Measurements from ENCODE around the gene DMD.
A peak's percentile ranks its signal among the peaks of the same experiment; 100 is the strongest.

The DMD gene

DNA sequence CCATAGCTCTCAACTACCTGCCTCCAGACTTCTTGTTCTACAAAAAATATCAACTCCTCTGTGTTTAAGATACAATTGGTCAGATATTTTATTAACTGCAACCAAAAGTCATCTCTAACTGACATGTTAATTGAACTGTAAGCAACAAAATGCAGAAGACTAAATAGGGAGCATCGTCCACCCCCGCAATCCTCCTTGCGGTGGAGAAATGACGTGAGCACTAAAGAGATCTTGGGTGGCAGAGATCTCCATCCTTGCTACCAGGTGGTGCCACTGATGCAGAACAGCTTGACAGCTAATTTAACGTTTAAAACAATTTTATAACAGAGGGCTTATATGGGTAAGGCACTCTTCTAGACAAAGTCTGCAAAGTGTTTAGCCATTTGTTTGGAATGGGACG lies 1975.1 kb downstream of the DMD start:
- Histone ChIP-seq H3K27ac (ENCODE audit: low read depth, low read length) (no peak overlapping the region), H2AK5ac (ENCODE audit: low read length) (no peak overlapping the region), H3K4me3 (ENCODE audit: low read depth, low read length) (no peak overlapping the region), H3K4me2 (ENCODE audit: low read length) (no peak overlapping the region), H2BK12ac (ENCODE audit: low read length) (no peak overlapping the region), H3K79me1 (ENCODE audit: low read length) (no peaks in the 10 kb centered on the region), H3K14ac (ENCODE audit: low read length) (no peak overlapping the region), H2BK120ac (ENCODE audit: insufficient read depth, low read length, poor library complexity) (no peak overlapping the region), H3K4me1 (ENCODE audit: control insufficient read depth in 1 of 2, insufficient read depth in 2 of 2, low read length in 2 of 2) (no peaks in the 10 kb centered on the region), H3K23ac (ENCODE audit: low read length) (no peak overlapping the region), H3K9me3 (ENCODE audit: insufficient read depth, low read depth, low read length) (no peaks in the 10 kb centered on the region), H3K18ac (ENCODE audit: low read length) (no peak overlapping the region), H4K8ac (ENCODE audit: low read depth, low read length) (no peak overlapping the region), H4K12ac (ENCODE audit: low read depth, low read length) (no peak overlapping the region), H3K27me3 (ENCODE audit: insufficient read depth, low read length) (no peaks in the 10 kb centered on the region), H3K36me3 (ENCODE audit: control insufficient read depth in 1 of 2, insufficient read depth in 2 of 2, low read length in 2 of 2) (no peaks in the 10 kb centered on the region), H2BK5ac (ENCODE audit: low read depth, low read length, poor library complexity) (no peak overlapping the region), H4K91ac (ENCODE audit: low read depth, low read length) (no peak overlapping the region), H3K79me2 (ENCODE audit: control insufficient read depth, insufficient read depth, low read length, poor library complexity) (no peaks in the 10 kb centered on the region), H3K9ac (ENCODE audit: low read length) (no peak overlapping the region), H3K4ac (ENCODE audit: low read depth, low read length) (no peak overlapping the region), H2AFZ (ENCODE audit: insufficient read depth, low read length, poor library complexity) (no peak overlapping the region)
- WGBS (ENCODE audit: extremely low coverage, insufficient coverage, insufficient read length), result no CpG with 5 or more reads among the region's 6 CpGs
- DNase-seq, result no peak

DNA sequence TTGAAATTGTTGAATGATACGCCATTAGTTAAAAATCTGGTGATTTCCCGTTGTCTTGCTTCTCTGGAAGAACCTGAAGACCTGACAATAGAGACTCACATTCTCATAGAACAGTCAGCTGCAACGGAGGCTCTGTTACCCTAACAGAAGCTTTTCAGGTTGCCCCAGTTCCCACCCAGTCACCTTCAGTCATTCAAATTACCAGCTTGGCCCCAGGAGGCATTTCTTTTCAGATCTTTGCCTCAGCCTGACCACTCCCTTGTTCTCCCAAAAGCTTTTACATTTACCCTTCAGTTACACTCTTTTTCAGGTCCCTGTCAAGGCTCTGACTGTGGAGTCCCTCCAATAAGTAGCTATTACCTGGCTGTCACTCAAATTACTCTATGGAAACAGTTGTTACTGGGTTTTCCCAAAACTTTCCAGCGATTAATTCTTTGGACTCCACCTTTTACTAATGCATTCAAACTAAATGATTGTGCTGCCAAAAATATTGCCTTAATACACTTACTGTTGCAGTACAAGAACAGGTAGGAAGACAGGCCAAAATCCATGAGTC lies 1977.3 kb downstream of the DMD start:
- no peaks in the 10 kb centered on the region for H3K9me3 ChIP-seq (ENCODE audit: insufficient read depth, low read depth, low read length)
- no peak overlapping the region for H4K12ac ChIP-seq (ENCODE audit: low read depth, low read length)
- H3K79me1 ChIP-seq (ENCODE audit: low read length), result no peaks in the 10 kb centered on the region
- H2AFZ ChIP-seq (ENCODE audit: insufficient read depth, low read length, poor library complexity), result no peak overlapping the region
- H3K14ac ChIP-seq (ENCODE audit: low read length), result no peak overlapping the region
- H4K8ac ChIP-seq (ENCODE audit: low read depth, low read length), result no peak overlapping the region
- H4K91ac ChIP-seq (ENCODE audit: low read depth, low read length), result no peak overlapping the region
- no CpG with 5 or more reads among the region's 4 CpGs for WGBS (ENCODE audit: extremely low coverage, insufficient coverage, insufficient read length)
- H2BK12ac ChIP-seq (ENCODE audit: low read length), result no peak overlapping the region
- H3K36me3 ChIP-seq (ENCODE audit: control insufficient read depth in 1 of 2, insufficient read depth in 2 of 2, low read length in 2 of 2), result no peaks in the 10 kb centered on the region
- H3K4me1 ChIP-seq (ENCODE audit: control insufficient read depth in 1 of 2, insufficient read depth in 2 of 2, low read length in 2 of 2), result no peaks in the 10 kb centered on the region
- H2BK5ac ChIP-seq (ENCODE audit: low read depth, low read length, poor library complexity), result no peak overlapping the region
- no peak overlapping the region for H3K4me3 ChIP-seq (ENCODE audit: low read depth, low read length)
- no peak overlapping the region for H3K27ac ChIP-seq (ENCODE audit: low read depth, low read length)
- no peak overlapping the region for H3K9ac ChIP-seq (ENCODE audit: low read length)
- no peaks in the 10 kb centered on the region for H3K79me2 ChIP-seq (ENCODE audit: control insufficient read depth, insufficient read depth, low read length, poor library complexity)
- H2BK120ac ChIP-seq (ENCODE audit: insufficient read depth, low read length, poor library complexity), result no peak overlapping the region
- H3K27me3 ChIP-seq (ENCODE audit: insufficient read depth, low read length), result no peaks in the 10 kb centered on the region
- no peak overlapping the region for H3K4me2 ChIP-seq (ENCODE audit: low read length)
- H3K4ac ChIP-seq (ENCODE audit: low read depth, low read length), result no peak overlapping the region
- no peak overlapping the region for H3K23ac ChIP-seq (ENCODE audit: low read length)
- H2AK5ac ChIP-seq (ENCODE audit: low read length), result no peak overlapping the region
- DNase-seq, result no peak
- H3K18ac ChIP-seq (ENCODE audit: low read length), result no peak overlapping the region

DNA sequence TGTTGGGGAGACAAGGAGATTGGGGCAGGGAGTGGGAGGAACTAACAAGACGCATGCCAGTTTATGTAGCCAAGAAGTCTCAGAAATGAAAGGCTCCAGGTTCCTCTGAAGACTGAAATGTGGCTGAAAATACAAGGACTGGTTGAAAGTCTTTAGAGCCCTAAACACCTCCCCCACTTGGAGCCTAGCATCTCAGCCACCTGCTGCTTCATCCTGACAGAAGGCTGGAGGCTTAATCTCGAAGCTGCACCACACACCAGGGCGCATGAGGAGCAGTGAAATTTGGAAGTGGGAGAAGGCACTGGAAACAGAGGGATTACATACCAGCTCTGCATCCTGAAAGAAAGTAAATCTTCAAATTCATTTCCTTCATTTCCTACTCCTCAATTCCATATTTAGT lies 1978.8 kb downstream of the DMD start:
- no peak overlapping the region for H4K91ac ChIP-seq (ENCODE audit: low read depth, low read length)

DNA sequence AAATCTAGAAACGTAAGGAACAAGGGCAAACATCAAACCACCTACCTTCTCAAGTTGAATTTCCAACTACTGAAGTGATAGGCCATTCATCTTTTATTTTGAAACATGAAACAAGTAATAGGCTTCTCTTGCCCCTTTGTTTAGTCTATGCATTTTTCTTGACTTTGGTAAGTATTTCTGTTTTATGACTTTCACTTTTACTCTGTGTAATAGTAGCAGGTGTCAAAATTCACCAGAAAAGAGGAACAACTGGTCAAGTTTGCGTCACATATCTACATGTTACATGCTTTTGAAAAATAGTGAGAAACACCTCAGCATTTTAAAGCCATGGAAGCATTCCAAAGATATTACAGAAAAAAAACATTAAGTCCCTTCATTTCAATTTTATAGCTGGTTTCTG lies 1982.4 kb downstream of the DMD start:
- H2BK5ac ChIP-seq (ENCODE audit: low read depth, low read length, poor library complexity), result no peak overlapping the region

More for the DNA sequence above, 1978.8 kb downstream of the DMD start:
- Histone ChIP-seq H3K23ac (ENCODE audit: low read length) (no peak overlapping the region), H2BK12ac (ENCODE audit: low read length) (no peak overlapping the region), H4K8ac (ENCODE audit: low read depth, low read length) (no peak overlapping the region), H3K27me3 (ENCODE audit: insufficient read depth, low read length) (no peaks in the 10 kb centered on the region), H3K79me2 (ENCODE audit: control insufficient read depth, insufficient read depth, low read length, poor library complexity) (no peaks in the 10 kb centered on the region), H2AFZ (ENCODE audit: insufficient read depth, low read length, poor library complexity) (no peak overlapping the region), H3K14ac (ENCODE audit: low read length) (no peak overlapping the region), H4K12ac (ENCODE audit: low read depth, low read length) (no peak overlapping the region), H3K27ac (ENCODE audit: low read depth, low read length) (no peak overlapping the region), H2AK5ac (ENCODE audit: low read length) (no peak overlapping the region), H3K9ac (ENCODE audit: low read length) (no peak overlapping the region), H3K9me3 (ENCODE audit: insufficient read depth, low read depth, low read length) (no peaks in the 10 kb centered on the region), H3K36me3 (ENCODE audit: control insufficient read depth in 1 of 2, insufficient read depth in 2 of 2, low read length in 2 of 2) (no peaks in the 10 kb centered on the region), H3K4me3 (ENCODE audit: low read depth, low read length) (no peak overlapping the region), H2BK120ac (ENCODE audit: insufficient read depth, low read length, poor library complexity) (no peak overlapping the region), H3K4ac (ENCODE audit: low read depth, low read length) (no peak overlapping the region), H3K18ac (ENCODE audit: low read length) (no peak overlapping the region), H3K79me1 (ENCODE audit: low read length) (no peaks in the 10 kb centered on the region), H3K4me2 (ENCODE audit: low read length) (no peak overlapping the region), H2BK5ac (ENCODE audit: low read depth, low read length, poor library complexity) (no peak overlapping the region), H3K4me1 (ENCODE audit: control insufficient read depth in 1 of 2, insufficient read depth in 2 of 2, low read length in 2 of 2) (no peaks in the 10 kb centered on the region)
- WGBS (ENCODE audit: extremely low coverage, insufficient coverage, insufficient read length), result no CpG with 5 or more reads among the region's 3 CpGs
- no peak for DNase-seq

More for the DNA sequence above, 1982.4 kb downstream of the DMD start:
- peak in 1 of 2 donors; percentile 14 for DNase-seq
- H2BK12ac ChIP-seq (ENCODE audit: low read length), result no peak overlapping the region
- H3K9me3 ChIP-seq (ENCODE audit: insufficient read depth, low read depth, low read length), result no peaks in the 10 kb centered on the region
- no CpG with 5 or more reads among the region's 2 CpGs for WGBS (ENCODE audit: extremely low coverage, insufficient coverage, insufficient read length)
- H4K8ac ChIP-seq (ENCODE audit: low read depth, low read length), result no peak overlapping the region
- no peaks in the 10 kb centered on the region for H3K79me1 ChIP-seq (ENCODE audit: low read length)
- H3K18ac ChIP-seq (ENCODE audit: low read length), result no peak overlapping the region
- H3K9ac ChIP-seq (ENCODE audit: low read length), result no peak overlapping the region
- no peak overlapping the region for H3K4ac ChIP-seq (ENCODE audit: low read depth, low read length)
- H2AFZ ChIP-seq (ENCODE audit: insufficient read depth, low read length, poor library complexity), result no peak overlapping the region
- H3K4me3 ChIP-seq (ENCODE audit: low read depth, low read length), result no peak overlapping the region
- no peaks in the 10 kb centered on the region for H3K4me1 ChIP-seq (ENCODE audit: control insufficient read depth in 1 of 2, insufficient read depth in 2 of 2, low read length in 2 of 2)
- no peak overlapping the region for H4K91ac ChIP-seq (ENCODE audit: low read depth, low read length)
- no peak overlapping the region for H3K14ac ChIP-seq (ENCODE audit: low read length)
- H3K23ac ChIP-seq (ENCODE audit: low read length), result no peak overlapping the region
- no peak overlapping the region for H2AK5ac ChIP-seq (ENCODE audit: low read length)
- H3K27ac ChIP-seq (ENCODE audit: low read depth, low read length), result no peak overlapping the region
- no peak overlapping the region for H2BK120ac ChIP-seq (ENCODE audit: insufficient read depth, low read length, poor library complexity)
- no peaks in the 10 kb centered on the region for H3K36me3 ChIP-seq (ENCODE audit: control insufficient read depth in 1 of 2, insufficient read depth in 2 of 2, low read length in 2 of 2)
- no peaks in the 10 kb centered on the region for H3K27me3 ChIP-seq (ENCODE audit: insufficient read depth, low read length)
- H3K4me2 ChIP-seq (ENCODE audit: low read length), result no peak overlapping the region
- H3K79me2 ChIP-seq (ENCODE audit: control insufficient read depth, insufficient read depth, low read length, poor library complexity), result no peaks in the 10 kb centered on the region
- no peak overlapping the region for H4K12ac ChIP-seq (ENCODE audit: low read depth, low read length)

Data from trophoblast cell (in vitro differentiated cells and primary cell).